Measurements from ENCODE around the gene PRRT4. TPM values are rescaled to one million over a fixed set of nuclear protein-coding genes. Genes with fewer than 3 reads are reported as not detected.

PRRT4 gene
- total and polyA plus RNA-seq, 4 donors, result 0.12 to 1.3 (median 0.59) TPM

GRCh38 chr7:128384726-128385125, 23.2 kb upstream of the PRRT4 start:
- Histone ChIP-seq H3K4me3 (no peak overlapping the region), H3K9ac (ENCODE audit: insufficient read depth in 1 of 2, low read length in 2 of 2) (no peak overlapping the region), H3K4me1 (ENCODE audit: control insufficient read depth in 5 of 5, insufficient read depth in 5 of 5, low read length in 5 of 5) (peaks cover 0 to 7% (median 0%) of the 10 kb centered on the region in 5 donors), H3K36me3 (ENCODE audit: control insufficient read depth in 4 of 4, insufficient read depth in 4 of 4, low read length in 4 of 4) (no peaks in the 10 kb centered on the region), H3K9me3 (ENCODE audit: control insufficient read depth in 4 of 4, insufficient read depth in 3 of 4, low read length in 3 of 4) (no peaks in the 10 kb centered on the region), H3K27ac (ENCODE audit: low read depth in 1 of 2, low read length in 1 of 2) (no peak overlapping the region), H3K27me3 (ENCODE audit: control insufficient read depth in 3 of 3, insufficient read depth in 3 of 3, low read length in 2 of 3) (peaks cover 0 to 4% (median 0%) of the 10 kb centered on the region in 3 donors)
- no peak for TF ChIP-seq CTCF (IDR thresholded peaks at IDR 0.05; ENCODE audit: control extremely low read depth, extremely low read depth)
- ATAC-seq (ENCODE audit: insufficient read depth, low FRiP score), result no peak
- DNase-seq, result no peak
- WGBS, 2 donors, result 52 to 71% methylated on average over 7 of the region's 7 CpGs

GRCh38 chr7:128383776-128384175, 22.3 kb upstream of the PRRT4 start:
- Histone ChIP-seq H3K4me3 (no peak overlapping the region), H3K9me3 (ENCODE audit: control insufficient read depth in 4 of 4, insufficient read depth in 3 of 4, low read length in 3 of 4) (no peaks in the 10 kb centered on the region), H3K4me1 (ENCODE audit: control insufficient read depth in 5 of 5, insufficient read depth in 5 of 5, low read length in 5 of 5) (peaks cover 0 to 7% (median 0%) of the 10 kb centered on the region in 5 donors), H3K36me3 (ENCODE audit: control insufficient read depth in 4 of 4, insufficient read depth in 4 of 4, low read length in 4 of 4) (no peaks in the 10 kb centered on the region), H3K27ac (ENCODE audit: low read depth in 1 of 2, low read length in 1 of 2) (no peak overlapping the region), H3K9ac (ENCODE audit: insufficient read depth in 1 of 2, low read length in 2 of 2) (no peak overlapping the region), H3K27me3 (ENCODE audit: control insufficient read depth in 3 of 3, insufficient read depth in 3 of 3, low read length in 2 of 3) (peaks cover 0 to 4% (median 0%) of the 10 kb centered on the region in 3 donors)
- TF ChIP-seq CTCF (IDR thresholded peaks at IDR 0.05; ENCODE audit: control extremely low read depth, extremely low read depth), result no peak
- no peak for DNase-seq
- no peak for ATAC-seq (ENCODE audit: insufficient read depth, low FRiP score)
- WGBS, 2 donors, result 72 to 89% methylated on average over 3 of the region's 3 CpGs

- 59 to 66% methylated on average over 19 of the region's 19 CpGs for WGBS, 2 donors
- Histone ChIP-seq H3K36me3 (ENCODE audit: control insufficient read depth in 4 of 4, insufficient read depth in 4 of 4, low read length in 4 of 4) (no peaks in the 10 kb centered on the region), H3K4me1 (ENCODE audit: control insufficient read depth in 5 of 5, insufficient read depth in 5 of 5, low read length in 5 of 5) (peaks cover 0 to 7% (median 0%) of the 10 kb centered on the region in 5 donors), H3K27ac (ENCODE audit: low read depth in 1 of 2, low read length in 1 of 2) (no peak overlapping the region), H3K9me3 (ENCODE audit: control insufficient read depth in 4 of 4, insufficient read depth in 3 of 4, low read length in 3 of 4) (no peaks in the 10 kb centered on the region), H3K4me3 (no peak overlapping the region), H3K9ac (ENCODE audit: insufficient read depth in 1 of 2, low read length in 2 of 2) (no peak overlapping the region), H3K27me3 (ENCODE audit: control insufficient read depth in 3 of 3, insufficient read depth in 3 of 3, low read length in 2 of 3) (no peaks in the 10 kb centered on the region)
- TF ChIP-seq CTCF (IDR thresholded peaks at IDR 0.05; ENCODE audit: control extremely low read depth, extremely low read depth), result no peak
- peak; percentile 68 for ATAC-seq (ENCODE audit: insufficient read depth, low FRiP score)
- peak in 1 of 3 donors; percentile 41 for DNase-seq
Observed at GRCh38 chr7:128381161-128381821, 19.8 kb upstream of the PRRT4 start.

All from lung (tissue), 12 donors.